GM12865 (cell line): ENCODE measurements around the gene GNB5.
"Not testable (repeated sequence)": the region's sequence is repeated elsewhere in the genome, so short reads cannot be mapped to it uniquely, and the experiment has no call there.

Source experiments
- DNase-seq: peaks from one replicate; pipeline ENCODE4 v3.0.0; 2010; ENCODE audit warnings: low read depth
- H3K4me3 ChIP-seq: 2 replicates; pipeline ENCODE4 v1.5.1; 2011; ENCODE audit warnings: mild to moderate bottlenecking, low read depth, low read length, control low read depth
- CTCF ChIP-seq: IDR thresholded peaks from 2 replicates; pipeline ENCODE4 v1.5.1; 2011; ENCODE audit warnings: low read length, control low read depth, low read depth, inconsistent platforms; ENCODE audit not compliant: insufficient read depth; ENCODE audit errors: missing control alignments

Gene GNB5

DNA sequence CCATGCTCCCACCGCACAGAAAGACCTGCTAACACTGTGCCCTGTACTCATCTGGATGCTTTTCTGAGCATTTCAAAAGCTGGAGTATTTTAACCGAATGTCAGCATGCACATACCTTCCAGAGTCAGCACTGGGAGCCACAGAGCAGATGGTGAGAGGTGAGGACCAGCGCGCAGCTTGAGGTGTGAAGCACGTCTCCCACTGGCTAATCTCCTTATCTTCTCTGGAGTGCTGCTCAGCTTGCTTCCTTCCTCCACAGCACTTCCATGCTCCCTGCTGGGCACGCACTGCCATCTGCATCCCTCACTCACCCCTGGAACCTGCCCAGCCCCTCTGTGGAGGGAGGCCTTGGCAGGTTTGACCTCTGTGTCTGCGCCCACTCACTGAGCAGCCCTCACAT lies at the start of gene GNB5:
Gene GNB5 (minus strand): TSS at position 186 of the 400 bp plus-strand sequence. CDS start 6,716 bp downstream, outside the sequence.
- TF ChIP-seq CTCF = no peak
- H3K4me3 ChIP-seq = no peak within 1 kb of the TSS
- DNase-seq = no peak

DNA sequence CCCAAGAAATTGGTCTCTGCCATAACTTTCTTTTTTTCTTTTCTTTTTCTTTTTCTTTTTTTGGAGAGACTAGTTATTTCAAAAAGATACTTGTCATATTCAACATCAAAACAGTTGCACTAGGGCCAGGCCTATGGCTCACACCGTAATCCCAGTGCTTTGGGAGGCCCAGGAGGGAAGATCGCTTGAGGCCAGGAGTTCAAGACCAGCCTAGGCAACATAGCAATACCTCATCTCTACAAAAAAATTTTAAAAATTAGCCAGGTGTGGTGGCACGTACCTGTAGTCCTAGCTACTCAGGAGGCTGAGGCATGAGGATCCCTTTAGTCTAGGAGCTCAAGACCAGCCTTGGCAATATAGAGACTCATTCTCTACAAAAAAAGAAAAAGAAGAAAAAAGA lies 49.0 kb upstream of the GNB5 start:
- no peak for TF ChIP-seq CTCF
- no peak overlapping the region for H3K4me3 ChIP-seq
- DNase-seq = no peak

GRCh38 chr15:52238989-52239525 lies 47.9 kb upstream of the GNB5 start:
- not testable (repeated sequence) for DNase-seq, H3K4me3 ChIP-seq

GRCh38 chr15:52238149-52238548 lies 47.0 kb upstream of the GNB5 start:
- TF ChIP-seq CTCF = no peak
- no peak for DNase-seq
- no peak overlapping the region for H3K4me3 ChIP-seq

DNA sequence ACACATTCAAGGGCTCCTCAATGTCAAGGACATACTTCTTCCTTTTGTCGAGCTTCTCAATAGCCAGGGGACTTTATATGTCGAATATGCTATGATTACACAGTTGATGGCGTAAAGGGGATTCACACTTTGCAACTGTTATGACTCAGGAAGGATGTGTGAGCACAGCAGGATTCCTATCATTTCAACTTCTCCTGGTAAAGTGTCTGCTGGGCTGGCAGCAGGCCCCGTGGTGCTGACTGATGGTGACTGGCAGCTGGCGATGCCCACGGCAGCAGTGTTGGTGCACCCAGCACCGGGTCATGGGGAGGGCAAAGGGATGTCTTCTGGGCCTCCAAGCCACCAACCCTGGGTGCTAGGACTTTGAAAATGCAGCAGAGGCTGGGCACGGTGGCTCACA lies 44.8 kb upstream of the GNB5 start:
- TF ChIP-seq CTCF = no peak
- no peak overlapping the region for H3K4me3 ChIP-seq
- peak; percentile 34 for DNase-seq

GRCh38 chr15:52234596-52235541 lies 43.7 kb upstream of the GNB5 start:
- no peak overlapping the region for H3K4me3 ChIP-seq

More at GRCh38 chr15:52234596-52235541, 43.7 kb upstream of the GNB5 start:
- peak; percentile 73 for DNase-seq
- TF ChIP-seq CTCF = no peak
